Neuronal stem cell (in vitro differentiated cells): ENCODE data around the gene MYOZ2.

Experiments
- DNase-seq: peaks from one replicate; pipeline ENCODE4 v3.0.0-alpha.2; 2013; ENCODE audit warnings: low spot score
- H2AFZ ChIP-seq: one replicate; pipeline ENCODE4 v1.6.1; 2013; ENCODE audit warnings: mild to moderate bottlenecking, low read length, inconsistent platforms
- H2AK5ac ChIP-seq: 2 replicates; pipeline ENCODE4 v1.6.1; 2013; ENCODE audit warnings: low read depth, mild to moderate bottlenecking, inconsistent platforms, low read length, moderate library complexity, mixed read lengths
- H2BK120ac ChIP-seq: 2 replicates; pipeline ENCODE4 v1.6.1; 2013; ENCODE audit warnings: low read depth, mild to moderate bottlenecking, inconsistent platforms, low read length, moderate library complexity, mixed read lengths
- H2BK12ac ChIP-seq: one replicate; pipeline ENCODE4 v1.6.1; 2013; ENCODE audit warnings: low read length, inconsistent platforms
- H2BK15ac ChIP-seq: 2 replicates; pipeline ENCODE4 v1.6.1; 2013; ENCODE audit warnings: mild to moderate bottlenecking, low read length, inconsistent platforms, mixed read lengths
- H2BK5ac ChIP-seq: one replicate; pipeline ENCODE4 v1.6.1; 2013; ENCODE audit warnings: inconsistent platforms, mild to moderate bottlenecking, low read length, moderate library complexity
- H3K14ac ChIP-seq: one replicate; pipeline ENCODE4 v1.6.1; 2013; ENCODE audit warnings: low read length, inconsistent platforms
- H3K18ac ChIP-seq: 2 replicates; pipeline ENCODE4 v1.6.1; 2013; ENCODE audit warnings: low read length, inconsistent platforms
- H3K23ac ChIP-seq: 2 replicates; pipeline ENCODE4 v1.6.1; 2013; ENCODE audit warnings: low read depth, mild to moderate bottlenecking, mixed read lengths, low read length, inconsistent platforms; ENCODE audit not compliant: poor library complexity
- H3K27ac ChIP-seq: replicated peaks from 3 replicates; pipeline ENCODE4 v1.5.1; 2013; ENCODE audit warnings: low read length, inconsistent platforms
- H3K27me3 ChIP-seq, 3 experiments: 2 replicates each; pipeline ENCODE4 v1.6.1; 2013; ENCODE audit warnings: low read length in 3 of 3, mild to moderate bottlenecking in 2 of 3, inconsistent platforms in 1 of 3, low read depth in 1 of 3, mixed read lengths in 1 of 3, moderate library complexity in 1 of 3; ENCODE audit not compliant: control insufficient read depth in 3 of 3, insufficient read depth in 3 of 3
- H3K36me3 ChIP-seq, 2 donors: replicated peaks in 1 of 2; 2 replicates each; pipeline ENCODE4 v1.6.1; 2013; ENCODE audit warnings: low read length in 2 of 2; ENCODE audit not compliant: control insufficient read depth in 2 of 2, insufficient read depth in 2 of 2
- H3K4ac ChIP-seq: 2 replicates; pipeline ENCODE4 v1.6.1; 2013; ENCODE audit warnings: inconsistent platforms, mild to moderate bottlenecking, low read length, moderate library complexity
- H3K4me1 ChIP-seq, 2 donors: 1 replicate in 1 of 2; 2 replicates in 1 of 2; pipeline ENCODE4 v1.6.1; 2013; ENCODE audit warnings: low read length in 2 of 2, low read depth in 1 of 2; ENCODE audit not compliant: control insufficient read depth in 2 of 2, insufficient read depth in 1 of 2
- H3K4me2 ChIP-seq: one replicate; pipeline ENCODE4 v1.6.1; 2013; ENCODE audit warnings: mild to moderate bottlenecking, low read length, inconsistent platforms; ENCODE audit not compliant: insufficient read depth, poor library complexity, severe bottlenecking
- H3K4me3 ChIP-seq, 2 donors: 2 replicates each; pipeline ENCODE4 v1.5.1; 2013; ENCODE audit warnings: low read length in 2 of 2, mild to moderate bottlenecking in 2 of 2, inconsistent platforms in 1 of 2, moderate library complexity in 1 of 2
- H3K79me1 ChIP-seq: one replicate; pipeline ENCODE4 v1.6.1; 2013; ENCODE audit warnings: low read depth, mild to moderate bottlenecking, inconsistent platforms, low read length, moderate library complexity
- H3K9ac ChIP-seq: one replicate; pipeline ENCODE4 v1.6.1; 2013; ENCODE audit warnings: mild to moderate bottlenecking, low read depth, low read length, inconsistent platforms; ENCODE audit not compliant: poor library complexity
- H3K9me3 ChIP-seq, 2 donors: replicated peaks in 1 of 2; 2 replicates each; pipeline versions ENCODE3 to v1.6.1; 2013; ENCODE audit warnings: low read length in 2 of 2, mild to moderate bottlenecking in 2 of 2, inconsistent platforms in 1 of 2, low read depth in 1 of 2, mixed read lengths in 1 of 2, moderate library complexity in 1 of 2; ENCODE audit not compliant: control insufficient read depth in 2 of 2, insufficient read depth in 1 of 2
- H4K8ac ChIP-seq: one replicate; pipeline ENCODE4 v1.6.1; 2013; ENCODE audit warnings: low read depth, mild to moderate bottlenecking, inconsistent platforms, low read length, moderate library complexity
- H4K91ac ChIP-seq: one replicate; pipeline ENCODE4 v1.6.1; 2013; ENCODE audit warnings: low read length, low read depth, mild to moderate bottlenecking, inconsistent platforms; ENCODE audit not compliant: poor library complexity
- WGBS, 2 donors: extraction: QIAGEN DNeasy Blood & Tissue Kit; methylation state at CpG; one replicate each; pipeline ENCODE4 v1.1.7; 2013; ENCODE audit warnings: missing lambda C conversion rate in 2 of 2, mixed read lengths in 1 of 2; ENCODE audit not compliant: insufficient read length in 2 of 2, insufficient replicate concordance in 1 of 2; ENCODE audit errors: extremely low coverage in 2 of 2; 5-methylcytosine and 5-hydroxymethylcytosine counted together

The MYOZ2 gene

GRCh38 chr4:119136546-119136945 is 914 bp downstream of the MYOZ2 start:
- Histone ChIP-seq H2BK5ac (no peak overlapping the region), H2AFZ (no peak overlapping the region), H3K14ac (no peak overlapping the region), H3K4me1 (peaks cover 0 to 1% of the 10 kb centered on the region in 2 donors), H4K91ac (no peak overlapping the region), H3K9me3 (no peaks in the 10 kb centered on the region), H3K27ac (no peak overlapping the region), H3K23ac (no peak overlapping the region), H3K9ac (no peak overlapping the region), H2AK5ac (no peak overlapping the region), H3K36me3 (no peaks in the 10 kb centered on the region), H2BK15ac (no peak overlapping the region), H4K8ac (no peak overlapping the region), H2BK120ac (no peak overlapping the region), H3K79me1 (no peaks in the 10 kb centered on the region), H3K4ac (no peak overlapping the region), H3K4me3 (no peak overlapping the region), H3K4me2 (no peak overlapping the region), H2BK12ac (no peak overlapping the region), H3K18ac (no peak overlapping the region), H3K27me3 (no peaks in the 10 kb centered on the region)
- DNase-seq: no peak
- WGBS, 2 donors: no CpG with 5 or more reads among the region's 3 CpGs

GRCh38 chr4:119138046-119138445 is 2.4 kb downstream of the MYOZ2 start:
- Histone ChIP-seq H3K9ac (no peak overlapping the region), H3K4me1 (peaks cover 0 to 1% of the 10 kb centered on the region in 2 donors), H3K4me3 (no peak overlapping the region), H3K27me3 (no peaks in the 10 kb centered on the region), H3K36me3 (no peaks in the 10 kb centered on the region), H3K14ac (no peak overlapping the region), H3K18ac (no peak overlapping the region), H2AFZ (no peak overlapping the region), H2BK5ac (no peak overlapping the region), H4K8ac (no peak overlapping the region), H3K9me3 (no peaks in the 10 kb centered on the region), H2BK120ac (no peak overlapping the region), H3K4ac (no peak overlapping the region), H2BK15ac (no peak overlapping the region), H3K79me1 (no peaks in the 10 kb centered on the region), H4K91ac (no peak overlapping the region), H2BK12ac (no peak overlapping the region), H3K27ac (no peak overlapping the region), H3K23ac (no peak overlapping the region), H3K4me2 (no peak overlapping the region), H2AK5ac (no peak overlapping the region)
- WGBS, 2 donors: no CpG with 5 or more reads among the region's 2 CpGs
- DNase-seq: no peak

GRCh38 chr4:119139311-119139710 is 3.7 kb downstream of the MYOZ2 start:
- Histone ChIP-seq H3K27ac (no peak overlapping the region), H4K91ac (no peak overlapping the region), H2AFZ (no peak overlapping the region), H3K4me1 (peaks cover 0 to 1% of the 10 kb centered on the region in 2 donors), H3K36me3 (no peaks in the 10 kb centered on the region), H3K79me1 (no peaks in the 10 kb centered on the region), H2BK120ac (no peak overlapping the region), H3K18ac (no peak overlapping the region), H4K8ac (no peak overlapping the region), H3K14ac (no peak overlapping the region), H3K9me3 (no peaks in the 10 kb centered on the region), H2BK5ac (no peak overlapping the region), H2BK12ac (no peak overlapping the region), H3K4me3 (no peak overlapping the region), H3K27me3 (no peaks in the 10 kb centered on the region), H2AK5ac (no peak overlapping the region), H3K4ac (no peak overlapping the region), H2BK15ac (no peak overlapping the region), H3K23ac (no peak overlapping the region), H3K4me2 (no peak overlapping the region), H3K9ac (no peak overlapping the region)
- no peak for DNase-seq

- Histone ChIP-seq H3K36me3 (no peaks in the 10 kb centered on the region), H3K9ac (no peak overlapping the region), H3K27ac (no peak overlapping the region), H4K91ac (no peak overlapping the region), H3K14ac (no peak overlapping the region), H3K4ac (no peak overlapping the region), H3K4me1 (peaks cover 0 to 1% of the 10 kb centered on the region in 2 donors), H3K4me2 (no peak overlapping the region), H3K9me3 (no peaks in the 10 kb centered on the region), H2AK5ac (no peak overlapping the region), H2BK15ac (no peak overlapping the region), H2BK12ac (no peak overlapping the region), H3K27me3 (no peaks in the 10 kb centered on the region), H3K18ac (no peak overlapping the region), H3K23ac (no peak overlapping the region), H4K8ac (no peak overlapping the region), H2AFZ (no peak overlapping the region), H2BK120ac (no peak overlapping the region), H3K4me3 (no peak overlapping the region), H3K79me1 (no peaks in the 10 kb centered on the region), H2BK5ac (no peak overlapping the region)
- WGBS, 2 donors: no CpG with 5 or more reads among the region's 2 CpGs
- DNase-seq: no peak
Observed at GRCh38 chr4:119139822-119140252, 4.2 kb downstream of the MYOZ2 start.
